Measurements from ENCODE around the gene NOCT. TPM values are rescaled to one million over a fixed set of nuclear protein-coding genes. Genes with fewer than 3 reads are reported as not detected.

NOCT gene
- polyA plus RNA-seq, 2 of the 4 experiments (the other 2 are of a cell fraction): 5.3 to 6.8 TPM

DNA sequence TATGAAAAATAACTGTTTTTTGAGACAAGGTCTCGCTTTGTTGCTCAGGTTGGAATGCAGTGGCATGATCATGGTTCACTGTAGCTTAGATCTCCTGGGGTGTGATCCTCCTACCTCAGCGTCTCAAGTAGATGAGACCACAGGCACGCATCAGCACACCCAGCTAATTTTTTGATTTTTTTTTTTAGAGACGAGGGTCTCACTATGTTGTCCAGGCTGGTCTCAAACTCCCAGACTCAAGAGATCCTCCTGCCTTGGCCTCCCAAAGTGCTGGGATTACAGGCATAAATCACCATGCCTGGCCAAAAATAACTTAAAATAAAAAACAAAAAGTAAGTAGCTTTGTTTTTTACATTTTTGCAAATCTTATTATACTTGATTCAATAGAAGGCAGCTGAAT, 63.3 kb downstream of the NOCT start:
- POLR2A ChIA-PET: interaction anchor here (1.3 kb wide), 1 partner anchor 99 kb away, joined by 3 read pairs; the partner anchor contains the start of gene ELF2
- WGBS (ENCODE audit: missing lambda C conversion rate): 90% methylated on average over 4 of the region's 4 CpGs
- ATAC-seq: no peak

DNA sequence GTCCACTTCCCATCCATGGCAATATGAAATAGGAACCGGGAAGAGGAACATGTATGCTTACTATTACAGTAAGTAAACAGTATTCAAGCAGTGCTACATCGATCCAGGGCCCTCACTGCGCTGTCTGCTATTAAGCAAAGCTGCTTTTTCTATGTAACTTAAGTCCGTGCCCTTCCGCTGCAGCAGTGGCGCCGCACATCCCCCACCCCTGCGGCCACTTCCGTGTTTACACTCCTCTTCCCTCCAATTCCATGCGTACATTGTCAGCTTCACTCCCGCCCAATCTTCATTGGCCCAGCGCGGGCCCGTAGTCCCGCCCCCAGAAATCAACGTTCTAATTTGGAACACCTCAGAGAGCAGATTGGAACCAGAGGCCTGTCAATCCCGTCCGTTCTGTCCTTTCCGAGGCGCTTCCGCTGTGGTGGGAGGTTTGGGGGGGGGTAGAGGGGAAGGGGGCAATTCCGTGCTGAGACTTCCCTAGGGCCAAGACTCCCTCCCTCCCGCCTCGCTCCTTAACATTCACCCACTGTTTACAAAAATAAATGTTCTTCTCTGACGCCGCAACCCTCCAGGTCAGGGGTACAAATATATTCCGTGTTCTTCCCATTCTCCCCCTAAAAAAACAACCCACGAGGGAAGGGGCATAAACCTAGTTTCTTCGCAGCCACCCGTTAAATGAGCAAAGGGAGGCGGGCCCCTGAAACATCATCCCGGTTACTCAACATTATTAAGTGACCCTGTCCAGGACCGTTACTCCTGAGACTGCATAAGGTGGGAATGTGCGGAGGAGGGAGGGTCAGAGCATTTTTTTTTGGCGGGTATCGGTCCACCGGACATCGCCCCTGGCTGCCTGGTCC, 67.4 kb downstream of the NOCT start:
- CTCF ChIA-PET: interaction anchor here (1.6 to 4.3 kb wide), 2 partner anchors 17 to 52 kb away, joined by 6 to 16 read pairs; no protein-coding TSS in a partner anchor
- POLR2A ChIA-PET: interaction anchor here (0.7 to 2.3 kb wide), 2 partner anchors 35 to 68 kb away, joined by 3 to 7 read pairs; no protein-coding TSS in a partner anchor
- 2% methylated on average over 34 of the region's 38 CpGs for WGBS (ENCODE audit: missing lambda C conversion rate)
- DNase-seq (ENCODE audit: low read depth in 1 of 2, low spot score in 1 of 2) (peak; percentile 86 to 96), ATAC-seq (peak; percentile 81 to 92), FAIRE-seq (no peak)
- Histone ChIP-seq H3K4me2 (peak overlapping the region; percentile 86), H3K9me3 (no peaks in the 10 kb centered on the region), H3K27ac (peak overlapping the region; percentile 97 to 98), H3K4me1 (peaks cover 23% of the 10 kb centered on the region), H3K4me3 (peak overlapping the region; percentile 79)
- 0 out of 2 replicates have a peak, but pooled peaks have one; percentile 45 for TF ChIP-seq HOXA7 (CRISPR knock-in tag; IDR thresholded peaks at IDR 0.05)
- no peak for TF ChIP-seq PHF8 (IDR thresholded peaks at IDR 0.05; ENCODE audit: borderline replicate concordance, low read depth)
- no peak for TF ChIP-seq JUNB (IDR thresholded peaks at IDR 0.05)
- TF ChIP-seq MAX (IDR thresholded peaks at IDR 0.05): peak; percentile 85
- TF ChIP-seq CHD4 (IDR thresholded peaks at IDR 0.05; ENCODE audit: borderline replicate concordance): no peak
- TF ChIP-seq HEYL (CRISPR knock-in tag; IDR thresholded peaks at IDR 0.05): no peak
- no peak for TF ChIP-seq KDM1A (IDR thresholded peaks at IDR 0.05; ENCODE audit: low read depth)
- no peak for TF ChIP-seq HES2 (IDR thresholded peaks at IDR 0.05)
- no peak for TF ChIP-seq FOSL2 (IDR thresholded peaks at IDR 0.05)
- no peak for TF ChIP-seq FOSL2 (CRISPR knock-in tag; IDR thresholded peaks at IDR 0.05)
- TF ChIP-seq ZSCAN20 (CRISPR knock-in tag; IDR thresholded peaks at IDR 0.05): no peak
- TF ChIP-seq EHF (CRISPR knock-in tag; IDR thresholded peaks at IDR 0.05): no peak
- TF ChIP-seq, protein P1, sequence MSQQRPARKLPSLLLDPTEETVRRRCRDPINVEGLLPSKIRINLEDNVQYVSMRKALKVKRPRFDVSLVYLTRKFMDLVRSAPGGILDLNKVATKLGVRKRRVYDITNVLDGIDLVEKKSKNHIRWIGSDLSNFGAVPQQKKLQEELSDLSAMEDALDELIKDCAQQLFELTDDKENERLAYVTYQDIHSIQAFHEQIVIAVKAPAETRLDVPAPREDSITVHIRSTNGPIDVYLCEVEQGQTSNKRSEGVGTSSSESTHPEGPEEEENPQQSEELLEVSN (IDR thresholded peaks at IDR 0.05; ENCODE audit: borderline replicate concordance, low read depth): peak; percentile 81
- no peak for TF ChIP-seq RAD21 (conservative IDR thresholded peaks at IDR 0.05 in 1 of 2, IDR thresholded peaks at IDR 0.05 in 1 of 2)
- TF ChIP-seq FOSB (CRISPR knock-in tag; IDR thresholded peaks at IDR 0.05): 0 out of 2 replicates have a peak, but pooled peaks have one; percentile 23
- peak; percentile 88 for TF ChIP-seq PBX3 (IDR thresholded peaks at IDR 0.05)
- no peak for TF ChIP-seq JUN (IDR thresholded peaks at IDR 0.05)
- TF ChIP-seq FOXS1 (CRISPR knock-in tag; IDR thresholded peaks at IDR 0.05): no peak
- no peak for TF ChIP-seq NR3C1 (IDR thresholded peaks at IDR 0.05)
- no peak for TF ChIP-seq TP53 (CRISPR knock-in tag; IDR thresholded peaks at IDR 0.05)
- TF ChIP-seq BHLHE40 (IDR thresholded peaks at IDR 0.05; ENCODE audit: low read depth, low read length): no peak
- no peak for TF ChIP-seq ZFP36 (IDR thresholded peaks at IDR 0.05; ENCODE audit: borderline replicate concordance, partially characterized antibody)
- TF ChIP-seq USF2 (IDR thresholded peaks at IDR 0.05): no peak
- no peak for TF ChIP-seq SREBF2 (IDR thresholded peaks at IDR 0.05)
- TF ChIP-seq RNF2 (IDR thresholded peaks at IDR 0.05; ENCODE audit: borderline replicate concordance, low read depth): no peak

More for the DNA sequence above, 63.3 kb downstream of the NOCT start:
- DNase-seq (ENCODE audit: low read depth in 1 of 2, low spot score in 1 of 2): no peak
- Histone ChIP-seq H3K4me2 (no peak overlapping the region), H3K4me1 (peaks cover 31% of the 10 kb centered on the region), H3K9me3 (no peaks in the 10 kb centered on the region), H3K4me3 (no peak overlapping the region), H3K27ac (no peak overlapping the region)
- CTCF ChIA-PET: interaction anchor here (1.9 to 2.1 kb wide), 2 partner anchors 49 to 89 kb away, joined by 5 to 6 read pairs; no protein-coding TSS in a partner anchor
- FAIRE-seq: no peak
- TF ChIP-seq BHLHE40 (IDR thresholded peaks at IDR 0.05; ENCODE audit: low read depth, low read length) (no peak), USF2 (IDR thresholded peaks at IDR 0.05) (no peak), MAFK (IDR thresholded peaks at IDR 0.05; ENCODE audit: partially characterized antibody) (no peak), NPAS2 (CRISPR knock-in tag; IDR thresholded peaks at IDR 0.05; ENCODE audit: borderline replicate concordance) (no peak), EHF (CRISPR knock-in tag; IDR thresholded peaks at IDR 0.05) (no peak), EP300 (IDR thresholded peaks at IDR 0.05) (no peak), RNF2 (IDR thresholded peaks at IDR 0.05; ENCODE audit: borderline replicate concordance, low read depth) (no peak), HEYL (CRISPR knock-in tag; IDR thresholded peaks at IDR 0.05) (no peak)

Measured in A549 (cell line).